Stimulated activated CD4-positive, alpha-beta T cell treated with anti-CD3 and anti-CD28 coated beads, TNF-alpha, amount 100 ng/mL, for 24 hours (primary cell): ENCODE results near the gene KBTBD8.

Experiments used
- DNase-seq, 3 experiments: peaks; one replicate each; pipeline ENCODE4 v3.0.0-alpha.2; 2020; ENCODE audit warnings: low read depth in 3 of 3

Gene KBTBD8

DNA sequence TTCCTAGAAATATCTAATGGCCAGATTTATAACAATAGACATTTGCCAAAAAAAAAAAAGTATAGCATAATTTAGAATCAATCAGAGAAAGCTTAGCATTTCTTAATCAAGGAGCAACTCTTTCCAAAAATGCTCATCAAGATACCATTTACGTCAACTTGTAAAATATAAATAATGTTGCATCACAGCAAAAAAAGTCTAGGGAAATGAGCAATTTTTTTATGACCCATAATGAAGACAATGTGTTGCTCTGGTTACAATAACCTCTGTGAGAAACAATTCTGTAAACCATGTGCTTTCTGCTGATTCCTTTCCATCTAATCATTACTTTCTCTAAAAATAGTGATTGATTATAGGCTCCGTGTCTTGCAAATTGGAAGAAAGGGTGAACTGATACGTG, 36.3 kb downstream of the KBTBD8 start:
- DNase-seq = no peak

DNA sequence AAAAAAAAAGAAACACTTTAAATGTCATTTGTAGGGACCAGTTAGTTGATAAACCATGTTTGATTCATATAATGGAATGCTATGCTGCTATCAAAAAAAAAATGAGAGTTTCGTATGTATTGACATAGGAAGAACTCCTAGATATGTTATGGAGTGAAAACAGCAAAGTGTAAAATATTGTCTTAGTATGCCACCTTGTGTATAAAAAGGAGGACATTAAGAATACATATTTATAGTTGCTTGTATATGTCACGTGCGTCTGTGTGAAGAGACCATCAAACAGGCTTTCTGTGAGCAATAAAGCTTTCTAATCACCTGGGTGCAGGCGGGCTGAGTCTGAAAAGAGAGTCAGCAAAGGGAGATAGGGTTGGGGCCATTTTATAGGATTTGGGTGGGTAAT, 39.5 kb downstream of the KBTBD8 start:
- no peak for DNase-seq

GRCh38 chr3:67044295-67044694, 46.2 kb downstream of the KBTBD8 start:
- no peak for DNase-seq

GRCh38 chr3:67044955-67045354, 46.8 kb downstream of the KBTBD8 start:
- DNase-seq = no peak

DNA sequence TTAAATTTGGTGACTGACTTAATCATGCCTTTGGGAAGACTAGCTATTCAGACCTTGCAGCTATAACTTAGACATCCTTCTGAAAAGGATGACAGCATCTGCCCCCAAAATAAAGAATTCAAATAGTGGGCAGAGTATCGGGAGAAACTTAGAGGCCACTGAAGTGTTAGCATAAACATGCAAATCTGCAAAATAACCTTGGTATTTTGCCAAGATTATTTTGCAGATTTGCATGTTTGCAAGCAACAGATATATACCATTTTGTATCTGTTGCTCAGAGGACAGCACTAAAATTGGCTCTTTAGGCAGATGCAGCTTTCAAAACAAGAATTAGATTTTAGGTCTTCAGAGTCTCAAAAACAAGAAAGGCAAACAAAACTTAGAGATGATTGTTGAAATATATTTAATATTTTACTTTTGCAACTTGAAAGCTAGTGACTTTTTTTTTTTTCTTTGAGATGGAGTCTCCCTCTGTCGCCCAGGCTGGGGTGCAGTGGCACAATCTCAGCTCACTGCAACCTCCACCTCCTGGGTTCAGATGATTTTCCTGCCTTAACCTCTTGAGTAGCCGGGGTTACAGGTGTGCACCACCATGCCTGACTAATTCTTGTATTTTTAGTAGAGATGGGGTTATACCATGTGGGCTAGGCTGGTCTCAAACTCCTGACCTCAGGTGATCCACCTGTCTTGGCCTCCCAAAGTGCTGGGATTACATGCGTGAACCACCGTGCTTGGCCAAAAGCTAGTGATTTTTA, 47.8 kb downstream of the KBTBD8 start:
- no peak for DNase-seq

DNA sequence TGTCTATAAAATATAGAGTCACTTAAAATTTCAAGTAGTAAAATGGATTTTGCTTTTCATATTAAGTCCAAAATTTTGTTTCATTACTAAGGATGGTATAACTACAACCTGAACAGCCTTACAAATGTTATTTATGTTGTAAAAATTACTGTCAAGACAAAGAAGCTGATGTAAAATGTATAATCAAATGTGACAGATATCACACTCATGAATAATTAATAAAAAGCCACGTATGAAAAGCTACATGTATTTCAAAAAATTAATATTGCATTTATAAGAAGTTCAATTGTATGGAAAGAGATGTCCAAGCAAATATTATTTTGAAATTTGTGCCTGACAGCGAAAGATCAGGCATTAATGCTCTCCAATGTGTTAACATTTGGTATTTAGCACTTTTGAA, 48.9 kb downstream of the KBTBD8 start:
- no peak for DNase-seq

- DNase-seq = no peak
Measured at GRCh38 chr3:67048067-67048714, 50.1 kb downstream of the KBTBD8 start.

DNA sequence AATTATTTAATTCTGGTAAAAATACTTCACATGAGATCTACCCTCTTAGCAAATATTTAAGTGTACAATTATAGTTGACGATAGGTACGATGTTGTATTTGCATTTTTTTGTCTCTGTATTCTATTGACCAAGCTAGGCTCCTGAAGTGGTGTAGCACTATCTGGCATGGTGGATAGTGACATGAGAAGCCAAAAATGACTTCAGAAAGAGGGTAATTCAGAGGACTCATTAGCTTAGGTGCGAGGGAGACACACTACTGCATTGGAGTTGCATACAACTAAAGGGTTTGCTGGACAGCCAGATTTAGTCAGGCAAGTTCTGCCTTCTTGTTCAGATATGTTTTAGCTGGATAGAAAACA, 50.6 kb downstream of the KBTBD8 start:
- DNase-seq = no peak

GRCh38 chr3:67059443-67059842, 61.3 kb downstream of the KBTBD8 start:
- no peak for DNase-seq
